Stimulated activated CD8-positive, alpha-beta memory T cell treated with anti-CD3 and anti-CD28 coated beads, Interleukin-4, amount 100 ng/mL, for 1 hour (primary cell): ENCODE results near the gene PTP4A2.
"Not testable (repeated sequence)": the region's sequence is repeated elsewhere in the genome, so short reads cannot be mapped to it uniquely, and the experiment has no call there.

Experiments
- DNase-seq, 2 donors: peaks; one replicate each; pipeline ENCODE4 v3.0.0-alpha.2; 2020; ENCODE audit warnings: low read depth in 2 of 2, low spot score in 1 of 2

The PTP4A2 gene

GRCh38 chr1:31925824-31926223 lies 12.3 kb downstream of the PTP4A2 start:
- DNase-seq, result not testable (repeated sequence)

DNA sequence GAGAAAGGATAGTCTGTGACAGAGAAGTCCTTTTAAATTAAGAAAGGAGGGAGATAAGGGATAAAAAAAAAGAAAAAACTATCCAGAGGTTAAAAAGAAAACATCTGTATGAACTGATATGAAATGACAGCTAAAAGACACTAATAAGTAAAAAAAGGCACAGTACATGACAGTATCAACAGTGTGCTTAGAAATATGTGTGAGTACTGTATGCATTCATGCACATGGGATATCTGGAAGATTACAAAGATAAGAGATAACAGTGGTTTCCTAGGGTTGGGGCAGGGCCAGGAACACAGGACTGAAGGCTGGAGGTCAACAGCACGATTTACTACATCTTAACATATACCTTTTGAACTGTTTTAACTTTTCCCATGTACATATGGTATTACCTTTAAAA lies 13.3 kb downstream of the PTP4A2 start:
- DNase-seq, result no peak

DNA sequence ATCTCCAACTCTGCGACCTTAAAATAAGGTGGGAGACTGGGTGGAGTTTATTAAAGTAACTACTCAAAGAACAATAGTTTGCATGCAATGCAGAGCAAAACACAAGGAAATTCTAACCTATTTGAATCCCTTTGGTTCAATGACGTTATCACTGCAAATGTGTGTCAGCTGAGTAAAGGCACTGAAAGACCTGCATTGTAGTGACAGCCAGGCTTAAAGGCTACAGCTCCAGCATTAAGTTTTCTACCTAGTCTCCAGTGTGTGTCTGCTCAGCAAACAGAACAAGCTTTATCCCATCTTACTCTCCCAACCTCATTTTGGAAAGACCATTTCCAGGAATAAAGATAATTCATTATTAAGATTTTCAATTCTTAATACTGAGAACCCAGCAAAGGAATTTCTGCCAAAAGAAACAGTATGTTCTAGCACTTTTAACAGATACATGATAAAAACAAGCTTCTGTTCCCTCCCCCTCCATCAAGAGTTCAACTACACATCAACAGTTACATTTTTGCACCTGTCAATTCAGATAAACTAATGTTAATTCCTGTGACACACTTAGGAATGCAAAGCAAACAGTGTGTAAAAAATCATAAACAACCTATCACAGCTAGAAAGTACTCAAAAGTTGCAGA lies 14.2 kb downstream of the PTP4A2 start:
- no peak for DNase-seq

DNA sequence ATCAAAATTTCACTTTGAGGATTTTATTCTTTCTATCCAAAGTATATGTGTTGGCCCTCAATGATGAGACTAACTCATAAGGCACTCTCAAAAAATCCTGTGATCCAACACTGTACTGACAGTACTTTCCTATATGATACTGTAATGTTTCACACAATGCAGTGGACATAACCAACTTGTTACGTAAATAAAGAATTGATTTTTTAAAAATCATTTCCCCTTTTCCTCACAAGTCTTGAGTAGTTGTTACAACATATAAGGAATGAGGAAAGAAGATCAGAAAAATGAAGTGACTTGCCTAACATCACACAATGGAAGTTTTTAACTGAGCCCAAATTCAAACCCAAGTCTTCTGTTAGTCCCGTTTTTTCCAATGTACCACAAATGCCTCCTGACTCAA lies 17.2 kb downstream of the PTP4A2 start:
- no peak for DNase-seq

DNA sequence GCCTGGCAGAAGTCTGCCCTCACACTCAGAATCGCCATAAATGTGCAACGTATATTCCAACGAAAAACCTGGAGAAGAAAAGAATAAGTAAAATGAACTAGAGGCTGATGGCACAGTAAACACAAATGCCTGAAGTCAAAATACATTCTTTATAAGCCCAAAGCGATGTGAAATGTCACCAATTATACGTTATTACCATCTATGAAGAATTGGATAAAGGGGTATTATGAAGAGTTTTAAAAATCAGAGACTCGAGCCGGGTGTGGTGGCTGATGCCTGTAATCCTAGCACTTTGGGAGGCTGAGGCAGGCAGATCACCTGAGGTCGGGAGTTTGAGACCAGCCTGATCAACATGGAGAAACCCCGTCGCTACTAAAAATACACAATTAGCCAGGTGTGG lies 18.6 kb downstream of the PTP4A2 start:
- DNase-seq, result no peak

- no peak for DNase-seq
Observed at GRCh38 chr1:31915438-31915837, 22.7 kb downstream of the PTP4A2 start.

GRCh38 chr1:31913968-31914367 lies 24.2 kb downstream of the PTP4A2 start:
- DNase-seq, result no peak

DNA sequence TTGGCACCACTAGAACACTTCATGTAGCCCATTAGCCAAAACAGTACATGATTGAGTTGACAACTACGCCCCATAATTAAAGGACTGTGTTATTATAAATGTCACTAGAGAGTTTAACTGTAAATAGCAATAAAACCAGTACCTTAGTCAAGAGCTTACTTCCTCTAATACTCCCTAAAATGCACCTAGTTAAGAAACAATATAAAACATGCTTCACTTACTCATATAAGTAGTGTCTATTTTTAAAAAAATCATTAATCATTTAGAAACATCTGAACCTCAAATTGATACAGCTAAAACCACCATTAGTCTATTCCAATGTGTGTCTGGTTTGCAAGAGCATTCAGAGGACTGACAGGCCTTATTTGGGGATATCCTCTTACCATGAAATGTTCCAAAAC lies 25.3 kb downstream of the PTP4A2 start:
- DNase-seq, result no peak

GRCh38 chr1:31911994-31912780 lies 26.0 kb downstream of the PTP4A2 start:
- no peak for DNase-seq

DNA sequence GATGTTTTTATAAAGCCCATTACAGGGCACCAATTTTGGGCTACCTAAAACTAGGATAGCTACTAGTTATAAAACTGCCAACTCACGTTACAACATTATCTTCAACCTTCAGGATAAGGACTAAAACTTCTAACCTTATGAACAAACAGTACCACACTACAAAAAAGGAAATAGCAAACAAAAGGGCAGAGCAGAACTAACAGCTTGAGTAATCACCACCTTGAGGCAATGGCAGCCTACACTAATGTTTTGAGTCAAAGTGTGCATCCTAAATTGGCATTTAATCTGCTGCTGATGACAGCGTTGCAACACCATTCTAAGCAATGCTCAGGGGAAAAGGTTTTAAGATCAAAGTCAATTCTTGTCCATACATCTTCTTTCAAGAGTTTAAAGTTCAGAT lies 27.2 kb downstream of the PTP4A2 start:
- DNase-seq, result no peak

DNA sequence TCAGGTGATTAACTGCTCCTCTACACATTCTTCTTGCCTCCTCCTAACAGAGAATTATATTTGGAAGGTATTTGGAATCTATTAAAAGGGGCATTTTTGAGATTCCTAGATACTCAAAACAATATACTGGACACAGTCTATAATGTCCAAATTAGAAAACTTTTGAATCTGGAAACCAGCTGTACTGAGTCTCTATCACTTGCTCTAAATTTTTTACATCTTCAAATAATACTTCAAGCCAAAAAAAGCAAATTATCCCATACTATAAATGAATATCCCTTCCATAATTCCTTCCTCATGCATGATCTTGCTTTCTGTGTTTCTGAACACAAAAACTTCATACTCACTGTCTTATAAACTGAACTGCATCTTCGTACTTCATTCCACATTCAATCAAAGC lies 28.5 kb downstream of the PTP4A2 start:
- no peak for DNase-seq

GRCh38 chr1:31906557-31906956 lies 31.6 kb downstream of the PTP4A2 start:
- DNase-seq, result no peak

DNA sequence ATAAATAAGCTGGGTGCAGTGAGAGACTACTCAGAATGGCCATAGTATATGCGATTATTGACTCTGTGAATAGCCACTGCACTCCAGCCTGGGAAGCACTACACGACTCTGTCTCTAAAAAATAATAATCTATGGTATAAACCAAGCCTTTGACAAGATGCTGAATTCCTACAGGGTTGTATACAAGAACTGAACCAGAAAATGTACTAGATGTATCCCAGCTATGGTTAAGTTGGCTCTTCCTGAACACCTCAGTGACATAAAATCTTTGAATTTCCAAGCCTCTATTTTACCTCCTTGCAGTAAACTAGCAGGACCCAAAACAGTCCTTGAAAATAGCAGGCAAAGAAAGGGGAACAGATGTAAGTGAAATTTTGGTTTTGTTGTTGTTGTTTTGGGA lies 32.5 kb downstream of the PTP4A2 start:
- no peak for DNase-seq

DNA sequence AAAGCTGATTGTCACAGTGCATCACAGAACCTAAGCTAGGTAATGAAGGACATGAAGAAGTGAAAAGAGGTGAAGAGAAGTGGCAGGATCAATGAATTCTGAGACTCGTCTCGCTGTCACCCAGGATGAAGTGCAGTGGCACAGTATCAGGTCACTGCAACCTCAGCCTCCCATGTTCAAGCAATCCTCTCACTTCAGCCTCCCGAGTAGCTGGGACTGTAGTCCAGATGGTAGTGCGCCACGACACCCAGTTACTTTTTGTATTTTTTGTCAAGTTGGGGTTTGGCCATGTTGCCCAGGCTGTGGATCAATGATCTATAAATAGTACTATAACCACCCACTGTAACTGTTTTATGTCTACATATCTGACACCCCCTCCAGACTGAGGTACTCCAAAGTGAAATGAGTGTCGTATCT lies 33.1 kb downstream of the PTP4A2 start:
- no peak for DNase-seq

DNA sequence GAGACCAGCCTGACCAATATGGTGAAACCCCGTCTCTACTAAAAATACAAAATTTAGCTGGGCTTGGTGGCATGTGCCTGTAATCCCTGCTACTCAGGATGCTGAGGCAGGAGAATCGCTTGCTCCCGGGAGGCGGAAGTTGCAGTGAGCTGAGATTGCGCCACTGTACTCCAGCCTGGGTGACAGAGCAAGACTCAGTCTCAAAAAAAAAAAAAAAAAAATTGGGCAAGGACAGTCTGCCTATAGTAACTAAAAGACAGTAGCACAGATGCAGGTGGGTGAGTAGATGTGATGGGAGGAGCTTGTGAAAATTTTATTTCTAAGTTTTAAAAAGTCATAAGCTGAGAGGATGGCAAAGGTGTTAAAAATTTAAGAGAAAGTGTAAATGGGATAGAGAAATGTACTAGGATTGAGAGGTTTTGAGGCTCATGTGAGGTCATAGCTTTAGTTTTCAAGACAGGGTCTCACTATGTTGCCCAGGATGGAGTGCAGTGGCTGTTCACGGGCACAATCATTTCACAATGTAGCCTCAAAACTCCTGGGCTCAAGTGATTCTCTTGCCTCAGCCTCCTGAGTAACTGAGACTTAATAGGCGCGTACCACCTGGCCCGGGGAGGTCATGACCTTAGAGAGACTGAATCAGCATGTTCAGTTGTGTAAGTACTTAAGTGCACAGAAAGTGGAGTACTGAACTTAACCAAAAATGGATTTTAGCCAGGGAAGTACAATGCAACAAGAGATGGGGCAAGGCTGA lies 33.7 kb downstream of the PTP4A2 start:
- no peak for DNase-seq

DNA sequence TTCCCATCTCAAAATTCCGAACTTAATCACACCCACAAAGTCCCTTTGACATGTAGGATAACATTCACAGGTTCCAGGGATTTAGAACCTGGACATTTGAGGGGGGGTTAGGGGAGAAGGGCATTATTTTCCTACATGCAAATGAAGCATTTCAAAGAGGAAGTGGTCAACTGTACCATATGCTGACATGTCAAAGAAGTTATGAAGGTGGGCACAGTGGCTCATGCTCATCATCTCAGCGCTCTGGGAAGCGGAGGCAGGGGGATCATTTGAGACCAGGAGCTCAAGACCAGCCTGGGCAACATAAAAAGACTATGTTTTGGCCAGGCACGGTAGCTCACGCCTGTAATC lies 35.7 kb downstream of the PTP4A2 start:
- DNase-seq, result no peak

DNA sequence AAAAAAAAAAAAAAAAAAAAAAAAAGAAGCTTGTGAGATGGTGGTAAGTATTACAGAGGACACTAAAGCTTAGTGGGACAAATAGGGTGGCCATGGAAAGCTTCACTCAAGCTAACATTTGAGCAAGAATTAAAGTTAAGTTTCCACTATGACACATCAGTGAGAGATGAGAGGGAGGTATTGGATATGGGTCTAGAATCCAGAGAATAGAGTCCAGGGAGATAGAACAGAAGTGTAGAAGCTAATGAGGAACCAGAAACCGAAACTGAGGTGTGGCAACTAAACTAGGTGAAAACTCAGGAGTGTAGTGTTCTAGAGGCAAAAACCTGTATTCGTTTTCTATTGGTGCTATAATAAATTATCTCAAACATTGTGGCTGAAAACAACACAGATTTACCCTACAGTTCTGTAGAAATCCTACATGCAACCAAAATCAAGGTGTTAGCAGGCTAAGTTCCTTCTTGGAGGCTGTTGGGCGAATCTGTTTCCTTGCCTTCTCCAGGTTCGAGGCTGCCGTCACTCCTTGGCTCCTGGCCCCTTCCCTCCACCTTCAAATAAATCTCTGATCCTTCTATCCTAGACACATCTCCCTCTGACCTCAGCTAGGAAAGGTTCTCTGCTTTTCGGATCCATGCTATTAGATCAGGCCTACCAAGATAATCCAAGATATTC lies 36.2 kb downstream of the PTP4A2 start:
- no peak for DNase-seq

GRCh38 chr1:31900790-31901189 lies 37.4 kb downstream of the PTP4A2 start:
- DNase-seq, result no peak

GRCh38 chr1:31897526-31898100 lies 40.6 kb downstream of the PTP4A2 start:
- DNase-seq, result no peak

DNA sequence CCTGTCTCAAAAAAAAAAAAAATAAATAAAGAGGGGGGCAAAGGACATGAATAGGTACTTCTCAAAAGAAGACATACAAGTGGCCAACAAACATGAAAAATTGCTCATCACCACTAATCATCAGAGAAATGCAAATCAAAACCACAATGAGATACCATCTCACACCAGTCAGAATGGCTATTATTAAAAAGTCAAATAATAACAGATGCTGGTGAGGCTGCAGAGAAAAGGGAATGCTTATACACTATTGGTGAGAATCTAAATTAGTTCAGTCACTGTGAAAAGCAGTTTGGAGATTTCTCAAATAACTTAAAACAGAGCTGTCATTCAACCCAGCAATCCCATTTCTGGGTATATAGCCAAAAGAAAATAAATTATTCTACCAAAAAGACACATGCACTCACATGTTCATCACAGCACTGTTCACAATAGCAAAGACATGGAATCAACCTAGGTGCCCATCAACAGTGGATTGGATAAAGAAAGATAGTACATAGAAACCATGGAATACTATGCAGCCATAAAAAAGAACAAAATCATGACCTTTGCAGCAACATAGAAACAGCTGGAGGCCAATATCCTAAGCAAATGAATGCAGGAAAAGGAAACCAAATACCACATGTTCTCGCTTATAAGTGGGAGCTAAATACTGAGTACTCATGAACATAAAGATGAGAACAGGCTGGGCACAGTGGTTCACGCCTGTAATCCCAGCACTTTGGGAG lies 42.5 kb downstream of the PTP4A2 start:
- not testable (repeated sequence) for DNase-seq

DNA sequence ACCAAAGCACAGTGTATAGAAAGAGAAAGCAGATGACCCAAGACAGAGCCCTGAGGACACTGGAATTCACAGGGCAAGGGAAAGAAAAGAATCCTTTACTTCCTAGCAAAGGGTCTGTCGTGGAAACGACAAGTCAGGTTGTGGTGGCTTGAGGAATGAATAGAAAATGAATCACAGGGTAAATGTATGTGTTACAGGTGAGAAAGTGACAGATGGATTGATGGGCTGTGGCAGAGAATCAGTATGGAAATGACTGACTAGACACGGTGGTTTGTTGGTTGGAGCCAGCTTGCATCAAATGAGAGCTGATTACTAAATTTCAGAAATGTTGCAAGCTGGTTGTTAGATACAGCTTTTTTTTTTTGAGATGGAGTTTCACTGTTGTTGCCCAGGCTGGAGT lies 46.9 kb downstream of the PTP4A2 start:
- no peak for DNase-seq
